IMR-90 (cell line): Measurements from ENCODE around the gene INCA1. TPM values are rescaled to one million over a fixed set of nuclear protein-coding genes. Genes with fewer than 3 reads are reported as not detected.

Experiments used
- ATAC-seq: fragments of 200-7000 bp; cut with Tn5 transposase; 2 replicates; pipeline ENCODE4 v1.9.1; 2020; ENCODE audit warnings: low read depth, mild to moderate bottlenecking, moderate library complexity
- BruUV-seq: library from RNA; stranded (reverse); fragments of 400-500 nt; replicated peaks from 2 replicates; lab custom pipeline; 2021; lab: Mats Ljungman, UMichigan
- CTCF ChIA-PET: fragments of 300-600 bp; formaldehyde crosslinking; extraction: SDS; loops from one replicate; lab custom pipeline; 2021; ENCODE audit warnings: antibody characterized with exemption; lab: Yijun Ruan, JAX
- POLR2A ChIA-PET: fragments of 300-600 bp; sonication (Branson Sonifier 250); formaldehyde crosslinking; loops from one replicate; lab custom pipeline; 2022; ENCODE audit warnings: antibody characterized with exemption; ENCODE audit not compliant: unreplicated experiment; lab: Charles Lee
- DNase-seq: peaks from one replicate; pipeline ENCODE4 v3.0.0; 2013
- H2AFZ ChIP-seq: replicated peaks from 2 replicates; pipeline ENCODE3; 2013; ENCODE audit warnings: low read length, mild to moderate bottlenecking; ENCODE audit not compliant: poor library complexity
- H2AK5ac ChIP-seq: 2 replicates; pipeline ENCODE4 v1.6.1; 2013; ENCODE audit warnings: low read depth, low read length, inconsistent platforms
- H2AK9ac ChIP-seq: replicated peaks from 2 replicates; pipeline ENCODE3; 2013; ENCODE audit warnings: mild to moderate bottlenecking, low read depth, low read length, moderate library complexity; ENCODE audit not compliant: poor library complexity
- H2BK120ac ChIP-seq: 2 replicates; pipeline ENCODE4 v1.6.1; 2013; ENCODE audit warnings: low read depth, low read length, inconsistent platforms
- H2BK15ac ChIP-seq: 3 replicates; pipeline ENCODE4 v1.6.1; 2013; ENCODE audit warnings: low read depth, low read length, inconsistent platforms
- H2BK20ac ChIP-seq: 2 replicates; pipeline ENCODE4 v1.6.1; 2013; ENCODE audit warnings: low read depth, mild to moderate bottlenecking, inconsistent platforms, low read length, moderate library complexity
- H2BK5ac ChIP-seq: 2 replicates; pipeline ENCODE4 v1.6.1; 2013; ENCODE audit warnings: mild to moderate bottlenecking, low read depth, low read length, inconsistent platforms; ENCODE audit not compliant: poor library complexity, severe bottlenecking
- H3K14ac ChIP-seq: replicated peaks from 2 replicates; pipeline ENCODE4 v1.6.1; 2013; ENCODE audit warnings: low read depth, low read length, inconsistent platforms
- H3K18ac ChIP-seq: 2 replicates; pipeline ENCODE4 v1.6.1; 2013; ENCODE audit warnings: low read depth, low read length, control low read depth
- H3K23ac ChIP-seq: 2 replicates; pipeline ENCODE4 v1.6.1; 2013; ENCODE audit warnings: low read depth, low read length, inconsistent platforms
- H3K27ac ChIP-seq: 2 replicates; pipeline ENCODE4 v1.5.1; 2013; ENCODE audit warnings: mild to moderate bottlenecking, control low read depth, low read length; ENCODE audit not compliant: insufficient read depth
- H3K27me3 ChIP-seq: 2 replicates; pipeline ENCODE4 v1.6.1; 2013; ENCODE audit warnings: low read length; ENCODE audit not compliant: control insufficient read depth, insufficient read depth
- H3K36me3 ChIP-seq: 2 replicates; pipeline ENCODE4 v1.6.1; 2013; ENCODE audit warnings: low read length, mixed read lengths; ENCODE audit not compliant: control insufficient read depth, insufficient read depth
- H3K4ac ChIP-seq: 2 replicates; pipeline ENCODE4 v1.6.1; 2013; ENCODE audit warnings: low read depth, low read length, inconsistent platforms
- H3K4me1 ChIP-seq: 2 replicates; pipeline ENCODE4 v1.6.1; 2013; ENCODE audit warnings: low read length, mixed read lengths; ENCODE audit not compliant: control insufficient read depth, insufficient read depth
- H3K4me2 ChIP-seq: 2 replicates; pipeline ENCODE4 v1.6.1; 2013; ENCODE audit warnings: low read depth, mild to moderate bottlenecking, control low read depth, low read length, moderate library complexity
- H3K4me3 ChIP-seq: 2 replicates; pipeline ENCODE4 v1.5.1; 2013; ENCODE audit warnings: low read depth, mild to moderate bottlenecking, control low read depth, low read length, moderate library complexity; ENCODE audit not compliant: insufficient read depth
- H3K56ac ChIP-seq: 2 replicates; pipeline ENCODE4 v1.6.1; 2013; ENCODE audit warnings: low read length, inconsistent platforms; ENCODE audit not compliant: insufficient read depth; ENCODE audit errors: extremely low read depth
- H3K79me1 ChIP-seq, 2 experiments: 2 replicates each; pipeline ENCODE4 v1.6.1; 2013; ENCODE audit warnings: low read length in 2 of 2, inconsistent platforms in 1 of 2, low read depth in 1 of 2
- H3K9ac ChIP-seq: 2 replicates; pipeline ENCODE4 v1.6.1; 2013; ENCODE audit warnings: low read depth, low read length, control low read depth
- H3K9me1 ChIP-seq: 2 replicates; pipeline ENCODE4 v1.6.1; 2013; ENCODE audit warnings: low read length, inconsistent platforms; ENCODE audit not compliant: insufficient read depth
- H3K9me3 ChIP-seq: 2 replicates; pipeline ENCODE4 v1.6.1; 2013; ENCODE audit warnings: low read length; ENCODE audit not compliant: control insufficient read depth, insufficient read depth
- H4K20me1 ChIP-seq: 2 replicates; pipeline ENCODE4 v1.6.1; 2013; ENCODE audit warnings: low read length, inconsistent platforms; ENCODE audit not compliant: insufficient read depth
- H4K5ac ChIP-seq: 2 replicates; pipeline ENCODE4 v1.6.1; 2013; ENCODE audit warnings: mild to moderate bottlenecking, low read depth, low read length, control low read depth
- H4K8ac ChIP-seq, 2 experiments: 2 replicates each; pipeline ENCODE4 v1.6.1; 2013; ENCODE audit warnings: low read depth in 2 of 2, low read length in 2 of 2, control low read depth in 1 of 2, inconsistent platforms in 1 of 2
- H4K91ac ChIP-seq: 2 replicates; pipeline ENCODE4 v1.6.1; 2013; ENCODE audit warnings: low read depth, low read length, inconsistent platforms; ENCODE audit not compliant: insufficient read depth
- CHD1 ChIP-seq: IDR thresholded peaks from 2 replicates; pipeline ENCODE4 v1.6.1; 2012; ENCODE audit warnings: low read depth, low read length, improper control_type of control experiment
- FOS ChIP-seq: fragments of 150-350 bp; IDR thresholded peaks from 2 replicates; pipeline ENCODE4 v1.6.1; 2016; ENCODE audit warnings: low read depth, low read length
- MAFK ChIP-seq: IDR thresholded peaks from 2 replicates; pipeline ENCODE4 v1.6.1; 2012; ENCODE audit warnings: low read depth, low read length, improper control_type of control experiment
- MXI1 ChIP-seq: IDR thresholded peaks from 2 replicates; pipeline ENCODE4 v1.6.1; 2012; ENCODE audit warnings: low read depth, mild to moderate bottlenecking, low read length, moderate library complexity, borderline replicate concordance
- NFE2L2 ChIP-seq: fragments of 150-350 bp; IDR thresholded peaks from 2 replicates; pipeline ENCODE4 v1.6.1; 2016; ENCODE audit warnings: low read depth, mild to moderate bottlenecking, low read length
- POLR2A ChIP-seq: IDR thresholded peaks from 2 replicates; pipeline ENCODE4 v1.6.1; 2012; ENCODE audit warnings: mild to moderate bottlenecking, low read depth, low read length
- RFX5 ChIP-seq: IDR thresholded peaks from 2 replicates; pipeline ENCODE4 v1.8.0; 2012; ENCODE audit warnings: low read depth, mild to moderate bottlenecking, low read length, moderate library complexity
- SMC3 ChIP-seq: fragments of 150-350 bp; IDR thresholded peaks from 2 replicates; pipeline ENCODE4 v1.6.1; 2016; ENCODE audit warnings: low read depth, mild to moderate bottlenecking, antibody characterized with exemption, low read length, moderate library complexity
- USF2 ChIP-seq: fragments of 150-350 bp; IDR thresholded peaks from 2 replicates; pipeline ENCODE4 v1.6.1; 2017; ENCODE audit warnings: mild to moderate bottlenecking, antibody characterized with exemption, low read length, low read depth
- WGBS, 2 experiments: methylation state at CpG; one replicate each; pipeline versions ENCODE4 v1.1.5 to v1.1.7; 2013; ENCODE audit warnings: missing lambda C conversion rate in 2 of 2; ENCODE audit not compliant: insufficient read length in 1 of 2; ENCODE audit errors: extremely low coverage in 2 of 2; 5-methylcytosine and 5-hydroxymethylcytosine counted together
- dilution Hi-C: fragments of 300-500 bp; cut with HindIII; formaldehyde crosslinking; loops from one replicate; pipeline ENCODE4 v1.14.3; 2018; ENCODE audit warnings: low sequenced_read_pairs; ENCODE audit not compliant: unreplicated experiment
- in situ Hi-C: fragments of 300-500 bp; cut with MboI; formaldehyde crosslinking; loops from 3 replicates; pipeline ENCODE4 v1.14.3; 2019; ENCODE audit warnings: low sequenced_read_pairs, inconsistent platforms, mixed read lengths
- intact Hi-C: fragments of 100-400 bp; cut with micrococcal nuclease; formaldehyde crosslinking; loops from 2 replicates; pipeline ENCODE4 v1.10.0; 2022
- polyA plus RNA-seq, 3 experiments: library from polyadenylated mRNA; depleted of rRNA; stranded (reverse); fragments of >200 nt; gene quantifications; 2 replicates each; pipeline ENCODE4 v1.2.3, GENCODE V29; 2012; ENCODE audit warnings: low replicate concordance in 1 of 3
- total RNA-seq: library from RNA; depleted of rRNA; stranded (reverse); fragments of >200 nt; gene quantifications from 2 replicates; pipeline ENCODE4 v1.2.3, GENCODE V29; 2012
- TF ChIP-seq, protein P1 (sequence below): conservative IDR thresholded peaks from 2 replicates; pipeline ENCODE4 v1.5.1; 2012; ENCODE audit warnings: mild to moderate bottlenecking, low read depth, low read length, improper control_type of control experiment
- TF ChIP-seq, protein P2 (sequence below): fragments of 150-350 bp; IDR thresholded peaks from 2 replicates; pipeline ENCODE4 v1.6.1; 2016; ENCODE audit warnings: low read depth, mild to moderate bottlenecking, low read length, moderate library complexity, borderline replicate concordance

INCA1 gene
- total and polyA plus RNA-seq, 2 of the 4 experiments (the other 2 are of a cell fraction): 0.18 to 0.51 TPM

DNA sequence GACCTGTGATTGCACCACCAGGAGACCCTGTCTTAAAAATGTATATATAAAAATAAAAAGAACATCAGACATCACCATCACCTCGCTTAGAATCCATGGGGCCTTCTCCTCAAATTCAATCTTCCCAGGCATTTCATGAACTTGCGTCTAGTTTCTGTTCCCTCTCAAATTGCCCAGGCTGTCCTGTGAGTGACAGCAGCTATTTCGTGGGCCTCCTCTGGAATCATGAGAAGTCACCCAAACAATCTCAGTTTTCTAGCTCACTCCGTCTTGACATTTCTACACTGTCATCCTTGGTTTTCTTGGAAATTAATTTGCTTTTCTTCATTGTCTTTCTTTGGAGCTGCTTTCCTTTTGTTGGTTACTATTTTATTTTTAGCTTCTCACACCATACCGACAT is 30.6 kb upstream of the INCA1 start:
- no peak overlapping the region for H4K91ac ChIP-seq
- no peaks in the 10 kb centered on the region for H3K4me1 ChIP-seq
- ATAC-seq (no peak), DNase-seq (no peak)
- H3K18ac ChIP-seq: no peak overlapping the region
- H2AK5ac ChIP-seq: no peak overlapping the region
- no peak overlapping the region for H2BK5ac ChIP-seq
- H2BK120ac ChIP-seq: no peak overlapping the region
- no peak overlapping the region for H4K8ac ChIP-seq
- H3K36me3 ChIP-seq: peaks cover 12% of the 10 kb centered on the region
- no peak for TF ChIP-seq USF2
- TF ChIP-seq MAFK: no peak
- TF ChIP-seq SMC3: no peak
- no peak for TF ChIP-seq CHD1
- TF ChIP-seq, protein P1, sequence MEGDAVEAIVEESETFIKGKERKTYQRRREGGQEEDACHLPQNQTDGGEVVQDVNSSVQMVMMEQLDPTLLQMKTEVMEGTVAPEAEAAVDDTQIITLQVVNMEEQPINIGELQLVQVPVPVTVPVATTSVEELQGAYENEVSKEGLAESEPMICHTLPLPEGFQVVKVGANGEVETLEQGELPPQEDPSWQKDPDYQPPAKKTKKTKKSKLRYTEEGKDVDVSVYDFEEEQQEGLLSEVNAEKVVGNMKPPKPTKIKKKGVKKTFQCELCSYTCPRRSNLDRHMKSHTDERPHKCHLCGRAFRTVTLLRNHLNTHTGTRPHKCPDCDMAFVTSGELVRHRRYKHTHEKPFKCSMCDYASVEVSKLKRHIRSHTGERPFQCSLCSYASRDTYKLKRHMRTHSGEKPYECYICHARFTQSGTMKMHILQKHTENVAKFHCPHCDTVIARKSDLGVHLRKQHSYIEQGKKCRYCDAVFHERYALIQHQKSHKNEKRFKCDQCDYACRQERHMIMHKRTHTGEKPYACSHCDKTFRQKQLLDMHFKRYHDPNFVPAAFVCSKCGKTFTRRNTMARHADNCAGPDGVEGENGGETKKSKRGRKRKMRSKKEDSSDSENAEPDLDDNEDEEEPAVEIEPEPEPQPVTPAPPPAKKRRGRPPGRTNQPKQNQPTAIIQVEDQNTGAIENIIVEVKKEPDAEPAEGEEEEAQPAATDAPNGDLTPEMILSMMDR: no peak
- TF ChIP-seq NFE2L2: no peak
- TF ChIP-seq POLR2A: no peak
- no peak for TF ChIP-seq MXI1
- TF ChIP-seq, protein P2, sequence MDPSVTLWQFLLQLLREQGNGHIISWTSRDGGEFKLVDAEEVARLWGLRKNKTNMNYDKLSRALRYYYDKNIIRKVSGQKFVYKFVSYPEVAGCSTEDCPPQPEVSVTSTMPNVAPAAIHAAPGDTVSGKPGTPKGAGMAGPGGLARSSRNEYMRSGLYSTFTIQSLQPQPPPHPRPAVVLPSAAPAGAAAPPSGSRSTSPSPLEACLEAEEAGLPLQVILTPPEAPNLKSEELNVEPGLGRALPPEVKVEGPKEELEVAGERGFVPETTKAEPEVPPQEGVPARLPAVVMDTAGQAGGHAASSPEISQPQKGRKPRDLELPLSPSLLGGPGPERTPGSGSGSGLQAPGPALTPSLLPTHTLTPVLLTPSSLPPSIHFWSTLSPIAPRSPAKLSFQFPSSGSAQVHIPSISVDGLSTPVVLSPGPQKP: no peak
- TF ChIP-seq FOS: no peak
- TF ChIP-seq RFX5: no peak
- BruUV-seq: no TSS peak
- H3K4ac ChIP-seq: no peak overlapping the region
- dilution Hi-C loops (no loop called here), intact Hi-C loops (no loop called here), in situ Hi-C loops (no loop called here)
- peaks cover 4% of the 10 kb centered on the region for H3K9me1 ChIP-seq
- no peak overlapping the region for H3K4me3 ChIP-seq
- H2AFZ ChIP-seq: no peak overlapping the region
- H2BK15ac ChIP-seq: no peak overlapping the region
- no peak overlapping the region for H3K23ac ChIP-seq
- H3K4me2 ChIP-seq: no peak overlapping the region
- 61% methylated on average over 2 of the region's 5 CpGs; no CpG with 5 or more reads in 1 of the 2 experiments for WGBS, 2 experiments
- peaks cover 9% of the 10 kb centered on the region; the same call in 1 of the 2 replicates for H4K20me1 ChIP-seq
- H2BK20ac ChIP-seq: no peak overlapping the region
- no peak overlapping the region for H3K9ac ChIP-seq
- ChIA-PET CTCF (interaction anchor here (0.5 kb wide), 1 partner anchor 39 kb away, joined by 8 read pairs; no protein-coding TSS in a partner anchor), POLR2A (interaction anchor here (0.6 kb wide), 3 partner anchors 23 to 412 kb away, joined by 4 to 7 read pairs (median 6); no protein-coding TSS in a partner anchor)
- H3K27ac ChIP-seq: no peak overlapping the region
- H3K14ac ChIP-seq: no peak overlapping the region
- H3K79me1 ChIP-seq: no peaks in the 10 kb centered on the region
- no peak overlapping the region for H2AK9ac ChIP-seq
- H3K9me3 ChIP-seq: no peaks in the 10 kb centered on the region
- H3K56ac ChIP-seq: no peak overlapping the region
- no peaks in the 10 kb centered on the region for H3K27me3 ChIP-seq
- H4K5ac ChIP-seq: no peak overlapping the region
